Stomach (tissue), 4 donors: ENCODE results near the gene DNMT3B.

Experiments
- EP300 ChIP-seq: sonication (generic); formaldehyde crosslinking; IDR thresholded peaks from one replicate; pipeline ENCODE4 v1.6.1; 2017; ENCODE audit warnings: antibody characterized with exemption
- POLR2A ChIP-seq, 4 donors: fragments of 450-650 bp; IDR thresholded peaks; one replicate each; pipeline ENCODE4 v1.6.1; 2016; ENCODE audit warnings: antibody characterized with exemption in 4 of 4, control low read depth in 2 of 4, mild to moderate bottlenecking in 1 of 4, moderate library complexity in 1 of 4
- POLR2AphosphoS5 ChIP-seq, 3 donors: sonication (generic); formaldehyde crosslinking; IDR thresholded peaks; one replicate each; pipeline ENCODE4 v1.6.1; 2016; ENCODE audit warnings: antibody characterized with exemption in 3 of 3
- TF ChIP-seq, protein P1 (sequence below), 7 experiments: fragments of 450-650 bp in 4 of 7; fragments of 200-600 bp in 3 of 7; sonication (generic) in 3 of 7; IDR thresholded peaks; one replicate each; pipeline ENCODE4 v1.5.1; 2016 to 2019; ENCODE audit warnings: antibody characterized with exemption in 7 of 7, control low read depth in 2 of 7, mild to moderate bottlenecking in 1 of 7

DNA sequence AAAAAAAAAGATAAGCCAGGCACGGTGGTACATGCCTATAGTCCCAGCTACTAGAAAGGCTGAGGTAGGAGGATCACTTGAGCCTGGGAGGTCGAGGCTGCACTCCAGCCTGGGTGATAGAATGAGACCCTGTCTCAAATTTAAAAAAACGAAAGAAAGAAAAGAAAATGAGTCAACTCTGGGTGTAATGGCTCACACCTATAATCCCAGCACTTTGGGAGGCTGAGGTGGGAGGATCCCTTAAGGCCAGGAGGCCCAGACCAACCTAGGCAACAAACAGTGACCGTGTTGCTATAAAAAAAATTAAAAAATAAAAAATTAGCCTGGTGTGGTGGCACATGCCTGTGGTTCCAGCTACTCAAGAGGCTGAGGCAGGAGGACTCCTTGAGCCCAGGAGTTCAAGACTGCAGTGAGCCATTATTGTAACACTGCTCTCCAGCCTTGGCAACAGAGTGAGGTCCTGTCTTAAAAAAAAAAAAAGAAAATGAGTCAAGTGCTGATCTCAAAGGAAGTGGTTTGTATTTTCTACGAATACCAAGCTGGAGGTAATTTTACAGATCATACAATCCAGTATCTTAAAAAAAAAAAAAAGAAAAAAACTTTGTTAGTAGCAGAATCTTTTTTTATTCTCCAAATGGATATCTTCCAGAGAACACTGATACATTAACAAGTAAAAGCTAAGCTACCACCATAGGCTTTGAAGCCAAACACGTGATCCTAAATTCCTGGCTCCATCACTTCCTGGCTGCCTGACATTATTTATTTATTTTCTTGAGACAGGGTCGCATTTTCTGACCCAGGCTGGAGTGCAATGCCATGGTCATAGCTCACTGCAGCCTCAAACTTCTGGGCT is 24.6 kb upstream of the DNMT3B start:
- TF ChIP-seq POLR2A (IDR thresholded peaks at IDR 0.05): no peak
- TF ChIP-seq, protein P1, sequence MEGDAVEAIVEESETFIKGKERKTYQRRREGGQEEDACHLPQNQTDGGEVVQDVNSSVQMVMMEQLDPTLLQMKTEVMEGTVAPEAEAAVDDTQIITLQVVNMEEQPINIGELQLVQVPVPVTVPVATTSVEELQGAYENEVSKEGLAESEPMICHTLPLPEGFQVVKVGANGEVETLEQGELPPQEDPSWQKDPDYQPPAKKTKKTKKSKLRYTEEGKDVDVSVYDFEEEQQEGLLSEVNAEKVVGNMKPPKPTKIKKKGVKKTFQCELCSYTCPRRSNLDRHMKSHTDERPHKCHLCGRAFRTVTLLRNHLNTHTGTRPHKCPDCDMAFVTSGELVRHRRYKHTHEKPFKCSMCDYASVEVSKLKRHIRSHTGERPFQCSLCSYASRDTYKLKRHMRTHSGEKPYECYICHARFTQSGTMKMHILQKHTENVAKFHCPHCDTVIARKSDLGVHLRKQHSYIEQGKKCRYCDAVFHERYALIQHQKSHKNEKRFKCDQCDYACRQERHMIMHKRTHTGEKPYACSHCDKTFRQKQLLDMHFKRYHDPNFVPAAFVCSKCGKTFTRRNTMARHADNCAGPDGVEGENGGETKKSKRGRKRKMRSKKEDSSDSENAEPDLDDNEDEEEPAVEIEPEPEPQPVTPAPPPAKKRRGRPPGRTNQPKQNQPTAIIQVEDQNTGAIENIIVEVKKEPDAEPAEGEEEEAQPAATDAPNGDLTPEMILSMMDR (IDR thresholded peaks at IDR 0.05): no peak
- TF ChIP-seq POLR2AphosphoS5 (IDR thresholded peaks at IDR 0.05): no peak
- TF ChIP-seq EP300: no peak
